ENCODE measurements around the gene GALM.
"Not testable (repeated sequence)": the region's sequence is repeated elsewhere in the genome, so short reads cannot be mapped to it uniquely, and the experiment has no call there.

Gene GALM

DNA sequence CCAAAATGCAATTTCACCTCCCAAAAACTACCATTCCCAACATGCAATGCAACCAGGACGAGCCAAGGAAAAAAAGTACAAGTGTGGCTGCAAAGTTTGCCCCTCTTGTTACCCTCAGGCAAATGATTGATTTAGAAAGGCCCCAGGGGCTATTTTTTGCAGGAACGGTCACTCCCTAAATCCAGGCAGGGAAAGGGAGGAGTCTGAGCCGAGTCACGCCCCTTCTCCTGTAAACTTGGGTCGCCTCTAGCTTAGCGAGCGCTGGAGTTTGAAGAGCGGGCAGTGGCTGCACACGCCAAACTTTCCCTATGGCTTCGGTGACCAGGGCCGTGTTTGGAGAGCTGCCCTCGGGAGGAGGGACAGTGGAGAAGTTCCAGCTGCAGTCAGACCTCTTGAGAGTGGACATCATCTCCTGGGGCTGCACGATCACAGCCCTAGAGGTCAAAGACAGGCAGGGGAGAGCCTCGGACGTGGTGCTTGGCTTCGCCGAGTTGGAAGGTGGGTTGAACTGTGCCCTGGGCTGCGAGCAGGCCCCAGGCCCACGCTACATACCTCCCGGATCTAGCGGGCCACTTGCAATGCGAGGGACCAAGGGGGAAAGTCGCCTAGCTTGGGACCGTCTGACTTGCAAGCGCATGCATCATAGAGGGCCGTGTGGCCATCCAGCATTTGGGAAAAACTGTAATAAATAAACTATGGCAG is at the start of gene GALM:
Gene GALM (plus strand): TSS at position 261 of the 702 bp plus-strand sequence. CDS start 48 bp downstream, at position 309.
- DNase-seq = peak; percentile 44

DNA sequence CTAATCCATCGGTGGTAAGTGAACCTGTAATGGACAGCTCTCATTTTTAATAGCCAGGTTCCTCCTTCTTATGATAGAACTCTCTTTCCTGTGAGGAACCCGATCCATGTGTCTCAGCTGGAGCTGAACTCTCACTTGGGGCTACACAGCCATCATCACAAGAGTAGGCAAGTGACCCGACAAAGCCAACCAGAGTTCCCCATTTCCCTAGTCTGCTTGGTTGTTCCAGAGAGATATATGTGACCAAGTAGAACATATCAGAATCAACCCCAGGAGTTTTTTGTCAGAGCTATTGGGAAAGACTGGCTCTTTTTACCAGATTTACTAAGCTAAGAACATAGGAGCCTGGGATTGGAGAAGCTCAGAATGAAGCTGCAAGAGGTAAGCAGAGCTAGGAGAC is 48.6 kb upstream of the GALM start:
- no peak for DNase-seq

DNA sequence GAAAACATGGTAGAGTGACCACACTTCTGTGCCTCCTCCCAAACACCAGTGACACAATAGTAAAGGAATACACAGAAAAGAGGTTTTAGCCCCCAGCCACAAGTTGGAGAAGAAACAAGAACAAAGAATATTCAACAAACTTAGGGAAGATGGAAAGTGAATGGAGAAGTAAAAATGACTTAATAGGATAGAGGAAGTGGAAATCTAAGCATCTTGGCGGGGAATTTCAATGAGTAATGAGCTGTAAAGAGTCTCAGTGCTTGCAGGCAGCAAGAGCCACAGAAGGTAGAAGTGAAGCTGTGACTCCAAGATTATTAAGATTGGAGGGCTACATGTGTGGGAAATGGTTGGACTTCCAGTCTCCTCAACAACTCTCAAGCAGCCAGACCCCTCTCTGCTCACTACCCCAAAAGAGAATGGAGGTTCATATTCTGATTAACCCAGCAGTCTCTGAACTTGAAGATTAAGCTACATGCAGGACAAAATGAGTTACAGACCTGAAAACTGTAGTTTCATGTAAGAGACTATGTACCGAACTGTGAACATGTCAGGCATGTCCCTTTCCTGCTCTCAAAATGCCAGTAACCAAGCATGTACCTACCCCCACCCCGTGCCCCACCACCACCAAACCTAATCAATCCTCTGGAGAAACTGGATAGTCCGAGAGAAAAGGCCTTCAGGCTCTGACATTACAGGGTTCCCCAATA is 46.3 kb upstream of the GALM start:
- DNase-seq = no peak

DNA sequence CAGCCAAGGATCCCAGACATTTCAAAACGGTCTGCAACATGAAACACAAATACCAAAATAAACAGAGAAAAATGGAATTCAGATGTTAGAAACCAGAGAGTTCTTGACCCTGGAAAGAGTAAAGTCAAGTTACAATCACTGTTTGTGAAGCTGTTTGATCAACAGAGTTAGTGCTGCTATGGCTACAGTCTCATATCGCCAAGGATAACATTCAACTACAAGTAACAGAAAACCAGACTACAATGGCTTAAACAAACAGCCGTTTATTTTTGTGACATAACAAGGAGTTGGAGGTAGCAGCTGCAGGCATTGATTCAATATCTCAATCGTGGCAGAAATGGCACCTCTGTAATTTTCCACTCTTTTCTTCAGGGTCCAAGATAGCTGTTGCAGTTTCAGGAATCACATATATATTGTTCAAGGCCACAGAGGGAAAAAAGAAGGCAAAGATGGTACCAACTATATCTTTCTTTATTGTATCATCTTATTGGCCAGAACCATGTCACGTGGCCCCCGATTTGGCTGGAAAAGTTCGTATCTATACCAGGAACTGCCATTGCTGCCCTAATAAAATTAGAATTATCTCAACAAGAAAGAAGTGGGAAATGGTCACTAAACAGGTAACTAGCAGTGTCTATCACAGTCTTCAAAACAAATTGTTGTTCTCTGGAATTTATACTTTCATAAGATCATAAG is 45.5 kb upstream of the GALM start:
- no peak for DNase-seq

DNA sequence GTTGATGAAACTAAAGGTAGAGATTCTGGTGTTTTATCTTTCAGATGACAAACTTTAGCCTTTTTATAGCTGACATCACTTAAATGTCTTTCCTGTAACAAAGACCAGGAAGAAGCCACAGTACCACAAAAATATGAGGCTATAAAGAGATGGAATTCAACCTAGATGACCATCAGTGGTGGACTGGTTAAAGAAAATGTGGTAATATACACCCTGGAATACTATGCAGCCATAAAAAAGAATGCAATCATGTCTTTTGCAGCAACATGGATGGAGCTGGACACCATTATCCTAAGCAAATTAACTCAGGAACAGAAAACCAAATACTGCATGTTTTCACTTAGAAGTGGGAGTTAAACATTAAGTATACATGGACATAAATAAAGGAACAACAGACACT is 44.9 kb upstream of the GALM start:
- no peak for DNase-seq

DNA sequence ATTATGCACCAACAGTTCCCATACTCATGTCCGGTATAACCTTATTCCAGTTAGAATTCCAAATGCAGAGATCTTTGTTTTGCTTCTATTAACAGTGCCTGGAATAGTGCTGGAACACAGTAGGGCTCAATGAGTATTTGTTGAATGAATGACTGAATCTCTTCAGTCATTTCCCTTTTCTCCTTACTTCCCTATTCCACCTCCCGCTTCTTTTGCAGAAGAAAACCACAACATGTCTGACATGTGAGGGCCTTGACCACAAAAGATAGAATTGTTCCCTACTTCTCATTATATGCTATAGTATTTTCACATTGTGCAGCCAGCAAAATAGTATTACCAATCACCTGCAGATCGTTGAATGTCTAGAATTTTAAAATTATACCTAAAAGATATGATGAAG is 43.7 kb upstream of the GALM start:
- no peak for DNase-seq

DNA sequence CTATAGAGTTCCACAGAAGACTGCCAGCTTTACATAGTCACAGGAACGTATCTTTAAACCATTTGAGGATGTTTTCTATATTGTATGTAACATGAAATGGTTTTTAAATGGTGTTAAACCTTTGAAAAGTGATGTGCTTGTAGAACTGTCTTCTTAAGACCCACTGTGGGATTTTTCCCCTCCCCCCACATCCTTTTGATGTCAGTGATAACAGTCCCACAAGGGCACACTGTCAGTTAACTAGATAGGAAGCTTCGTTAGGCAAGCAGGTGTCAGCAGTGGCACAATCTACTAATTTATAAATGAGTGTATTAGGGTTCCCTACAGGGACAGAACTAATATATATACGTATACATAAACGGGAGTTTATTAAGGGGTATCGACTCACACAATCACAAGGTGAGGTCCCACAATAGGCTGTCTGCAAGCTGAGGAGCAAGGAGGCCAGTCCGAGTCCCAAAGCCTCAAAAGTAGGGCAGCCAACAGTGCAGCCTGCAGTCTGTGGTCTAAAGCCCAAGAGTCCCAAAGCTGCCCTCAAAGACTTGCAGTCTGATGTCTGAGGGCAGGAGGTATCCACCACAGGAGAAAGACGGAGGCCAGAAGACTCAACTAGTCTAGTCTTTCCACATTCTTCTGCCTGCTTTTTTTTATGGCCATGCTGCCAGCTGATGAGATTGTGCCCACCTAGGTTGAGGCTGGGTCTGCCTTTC is 39.4 kb upstream of the GALM start:
- DNase-seq = no peak

DNA sequence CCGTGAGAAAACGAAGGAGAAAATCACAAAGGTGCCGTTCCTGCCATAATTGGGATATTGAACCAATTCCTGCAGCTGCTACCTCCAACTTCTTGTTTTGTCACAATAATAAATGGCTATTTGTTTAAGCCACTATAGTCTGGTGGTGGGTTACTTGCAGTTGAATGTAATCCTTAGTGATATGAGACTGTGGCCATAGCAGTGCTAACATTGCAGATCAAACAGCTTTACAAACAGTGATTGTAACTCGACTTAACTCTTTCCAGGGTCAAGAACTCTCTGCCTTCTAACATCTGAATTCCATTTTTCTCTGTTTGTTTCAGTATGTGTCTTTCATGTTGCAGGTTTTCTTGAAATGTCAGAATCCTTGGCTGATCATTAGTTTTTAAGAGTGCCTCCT is 38.5 kb upstream of the GALM start:
- no peak for DNase-seq

DNA sequence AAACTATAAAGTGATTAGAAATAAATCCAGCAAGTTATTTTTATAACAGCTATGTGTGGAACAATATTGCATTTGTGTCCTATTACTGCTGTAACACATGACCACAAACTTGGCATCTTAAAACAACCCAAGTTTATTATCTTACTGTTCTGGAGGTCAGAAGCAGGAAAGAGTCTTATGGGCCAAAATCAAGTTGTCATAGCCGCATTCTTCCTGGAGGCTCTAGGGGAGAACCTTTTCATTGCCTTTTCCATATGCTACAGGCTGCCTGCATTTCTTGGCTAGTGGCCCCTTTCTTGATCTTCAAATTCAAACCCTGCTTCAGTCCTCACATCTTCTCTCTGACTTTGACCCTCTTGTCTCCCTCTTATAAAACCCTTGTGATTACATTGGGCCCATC is 36.2 kb upstream of the GALM start:
- no peak for DNase-seq

DNA sequence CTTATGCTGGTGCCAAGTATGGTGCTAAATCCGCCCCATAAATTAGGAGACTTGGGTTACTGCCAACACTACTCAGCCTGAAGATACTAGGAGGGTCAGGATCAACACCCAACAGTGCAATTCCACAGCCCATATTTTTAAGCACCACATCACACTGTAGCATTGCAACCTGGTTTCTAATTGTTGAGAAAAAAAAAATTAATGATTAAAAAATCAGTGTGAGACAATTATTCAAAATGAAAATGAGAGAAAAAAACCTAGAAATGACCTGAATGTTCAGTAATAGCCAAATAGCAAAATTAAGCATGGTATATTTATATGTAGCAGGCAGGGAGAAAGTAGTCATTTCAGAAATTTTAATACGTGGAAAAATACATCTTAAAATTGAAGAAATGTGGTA is 33.9 kb upstream of the GALM start:
- DNase-seq = no peak

DNA sequence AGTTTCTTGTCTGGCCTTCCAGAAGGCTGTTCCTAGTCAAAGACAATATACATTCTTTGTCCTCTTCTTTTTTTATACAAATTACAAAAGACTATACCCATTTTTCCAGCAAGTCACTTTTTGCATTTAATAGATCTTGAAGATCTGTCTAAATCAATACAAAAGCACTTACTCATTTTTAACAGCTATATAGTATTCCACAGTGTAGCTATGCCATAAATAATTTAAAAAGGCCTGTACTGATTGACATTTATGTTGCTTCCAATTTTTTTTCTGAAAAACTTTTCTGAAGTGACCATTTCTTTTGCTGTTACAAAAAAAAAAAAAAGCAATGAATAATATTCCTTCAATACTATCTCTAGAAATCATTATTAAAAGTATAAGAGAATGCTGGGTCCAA is 32.9 kb upstream of the GALM start:
- DNase-seq = no peak

DNA sequence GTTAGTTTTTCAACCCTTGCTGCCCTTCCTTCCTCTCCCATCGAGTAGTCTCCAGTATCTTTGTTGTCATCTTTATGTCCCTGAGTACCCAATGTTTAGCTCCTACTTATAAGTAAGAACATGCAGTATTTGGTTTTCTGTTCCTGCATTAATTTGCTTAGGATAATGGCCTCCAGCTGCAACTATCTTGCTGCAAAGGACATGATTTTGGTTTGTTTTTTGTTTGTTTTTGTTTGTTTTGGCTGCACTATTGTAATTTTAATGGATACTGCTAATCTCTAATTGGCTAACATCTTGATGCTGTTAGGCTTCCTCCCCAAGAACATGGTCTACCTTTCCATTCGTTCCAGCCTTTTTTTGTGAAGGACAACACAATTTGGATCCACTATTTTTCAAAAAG is 32.0 kb upstream of the GALM start:
- DNase-seq = no peak

DNA sequence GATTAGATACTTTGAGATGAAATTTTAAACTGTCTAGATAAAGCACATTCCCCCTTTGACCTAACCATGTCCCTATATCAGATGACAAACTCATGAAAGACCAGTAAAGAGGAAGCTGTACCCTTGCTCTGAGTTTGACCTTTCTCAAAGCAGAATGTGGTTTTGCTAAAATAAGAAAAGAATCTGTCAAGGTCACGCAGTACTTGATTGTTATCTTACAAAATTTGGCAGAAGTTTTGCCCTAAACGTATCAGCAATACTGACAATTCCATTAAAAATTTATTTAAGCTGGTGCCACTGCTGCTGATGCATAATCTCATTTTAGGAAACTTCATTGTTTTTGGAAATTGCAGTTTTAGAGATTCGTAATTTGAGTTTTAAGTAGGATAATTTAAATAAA is 31.2 kb upstream of the GALM start:
- DNase-seq = no peak

DNA sequence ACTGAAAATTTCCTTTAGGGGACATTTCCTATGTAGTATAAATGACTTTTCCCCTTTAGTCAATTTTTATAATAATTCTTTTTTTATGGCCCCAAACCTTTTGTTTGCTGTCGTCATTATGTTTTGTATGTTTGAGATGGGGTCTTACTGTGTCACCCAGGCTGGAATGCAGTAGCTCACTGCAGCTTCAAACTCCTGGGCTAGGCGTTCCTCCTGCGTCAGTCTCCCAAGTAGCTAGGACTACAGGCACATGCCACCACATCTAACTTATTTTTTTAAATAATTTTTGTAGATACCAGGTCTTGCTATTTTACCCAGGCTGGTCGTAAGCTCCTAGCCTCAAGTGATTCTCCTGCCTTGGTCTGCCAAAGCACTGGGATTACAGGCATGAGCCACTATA is 30.8 kb upstream of the GALM start:
- DNase-seq = no peak

DNA sequence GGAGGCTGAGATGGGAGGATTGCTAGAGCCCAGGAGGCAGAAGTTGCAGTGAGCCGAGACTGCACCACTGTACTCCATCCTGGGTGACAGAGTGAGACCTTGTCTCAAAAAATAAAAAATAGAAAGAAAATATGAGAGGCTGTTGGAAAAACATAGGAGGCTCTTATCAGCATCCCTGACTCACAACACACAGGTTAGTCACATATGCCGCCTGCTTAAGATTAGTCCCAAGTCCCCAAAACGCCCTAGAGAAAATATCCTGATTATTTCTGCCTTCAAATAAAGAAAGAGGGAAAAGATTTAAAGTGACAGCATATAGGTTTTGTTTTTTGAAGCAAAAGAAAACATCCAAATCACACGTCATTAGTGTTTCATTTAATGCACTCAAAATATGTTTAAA is 29.8 kb upstream of the GALM start:
- DNase-seq = no peak

DNA sequence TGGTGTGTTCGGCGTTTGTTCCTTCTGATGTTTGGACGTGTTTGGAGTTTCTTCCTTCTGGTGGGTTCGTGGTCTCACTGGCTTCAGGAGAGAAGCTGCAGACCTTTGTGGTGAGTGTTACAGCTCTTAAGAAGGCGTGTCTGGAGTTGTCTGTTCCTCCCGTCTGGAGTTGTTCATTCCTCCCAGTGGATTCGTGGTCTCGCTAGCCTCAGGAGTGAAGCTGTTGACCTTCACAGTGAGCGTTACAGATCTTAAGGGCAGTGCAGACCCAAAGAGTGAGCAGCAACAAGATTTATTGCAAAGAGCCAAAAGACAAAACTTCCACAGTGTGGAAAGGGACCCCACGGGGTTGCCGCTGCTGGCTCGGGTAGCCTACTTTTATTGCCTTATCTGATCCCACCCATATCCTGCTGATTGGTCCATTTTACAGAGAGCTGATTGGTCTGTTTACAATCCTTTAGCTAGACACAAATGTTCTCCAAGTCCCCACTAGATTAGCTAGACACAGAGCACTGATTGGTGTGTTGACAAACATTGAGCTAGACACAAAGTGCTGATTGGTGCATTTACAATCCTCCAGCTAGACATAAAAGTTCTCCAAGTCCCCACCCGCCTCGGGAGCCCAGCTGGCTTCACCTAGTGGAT is 23.4 kb upstream of the GALM start:
- DNase-seq = not testable (repeated sequence)

DNA sequence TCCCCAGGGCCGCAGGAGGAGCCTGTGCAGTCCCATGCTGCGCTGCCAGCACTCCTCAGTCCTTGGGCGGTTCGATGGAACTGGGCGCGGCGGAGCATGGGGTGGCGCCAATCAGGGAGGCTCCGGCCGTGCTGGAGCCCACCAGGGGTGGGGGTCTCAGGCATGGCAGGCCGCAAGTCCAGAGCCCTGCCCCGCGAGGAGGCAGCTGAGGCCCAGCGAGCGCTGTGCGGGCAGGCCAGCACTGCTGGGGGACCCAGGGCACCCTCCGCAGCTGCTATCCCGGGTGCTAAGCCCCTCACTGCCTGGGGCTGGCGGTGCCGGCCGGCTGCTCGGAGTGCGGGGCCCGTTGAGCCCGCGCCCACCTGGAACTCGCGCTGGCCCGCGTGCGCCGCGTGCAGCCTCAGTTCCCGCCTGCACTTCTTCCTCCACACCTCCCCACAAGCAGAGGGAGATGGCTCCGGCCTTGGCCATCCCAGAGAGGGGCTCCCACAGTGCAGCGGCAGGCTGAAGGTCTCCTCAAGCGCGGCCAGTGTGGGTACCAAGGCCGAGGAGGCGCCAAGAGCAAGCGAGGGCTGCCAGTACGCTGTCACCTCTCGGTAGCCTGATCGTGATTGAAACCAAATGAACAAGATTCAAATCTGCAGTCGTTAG is 22.8 kb upstream of the GALM start:
- DNase-seq = no peak

DNA sequence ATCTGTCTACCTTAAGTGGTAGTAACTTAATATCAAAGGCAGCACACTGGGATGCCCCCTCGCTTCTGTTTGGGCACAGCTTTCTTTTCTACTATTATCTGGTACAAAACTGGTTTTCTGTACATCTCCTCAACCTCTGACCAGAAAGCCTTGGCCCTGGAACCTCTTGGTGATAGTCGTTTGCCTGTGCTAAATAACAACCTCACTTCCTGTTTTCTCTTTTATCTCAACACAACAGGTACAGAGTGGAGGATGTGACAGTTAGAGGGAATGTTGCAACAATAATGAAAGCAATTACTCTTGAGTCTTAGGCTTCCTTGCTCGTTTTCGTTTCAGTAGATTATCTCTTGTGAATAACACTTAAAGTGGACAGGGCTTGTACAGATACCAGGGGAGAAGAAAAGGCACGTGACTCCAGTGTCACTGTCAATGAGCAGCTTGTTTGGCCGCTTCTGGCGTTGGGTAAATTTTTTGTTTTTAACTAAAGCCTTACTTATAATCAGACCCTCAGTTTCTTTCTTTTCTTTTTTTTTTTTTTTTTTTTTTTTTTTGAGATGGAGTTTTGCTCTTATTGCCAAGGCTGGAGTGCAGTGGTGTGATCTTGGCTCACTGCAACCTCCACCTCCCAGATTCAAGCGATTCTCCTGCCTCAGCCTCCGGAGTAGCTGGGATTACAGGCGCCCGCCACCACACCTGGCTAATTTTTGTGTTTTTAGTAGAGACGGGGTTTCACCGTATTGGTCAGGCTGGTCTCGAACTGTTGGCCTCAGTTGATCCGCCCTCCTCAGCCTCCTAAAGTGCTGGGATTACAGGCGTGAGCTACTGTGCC is 22.0 kb upstream of the GALM start:
- DNase-seq = not testable (repeated sequence)

DNA sequence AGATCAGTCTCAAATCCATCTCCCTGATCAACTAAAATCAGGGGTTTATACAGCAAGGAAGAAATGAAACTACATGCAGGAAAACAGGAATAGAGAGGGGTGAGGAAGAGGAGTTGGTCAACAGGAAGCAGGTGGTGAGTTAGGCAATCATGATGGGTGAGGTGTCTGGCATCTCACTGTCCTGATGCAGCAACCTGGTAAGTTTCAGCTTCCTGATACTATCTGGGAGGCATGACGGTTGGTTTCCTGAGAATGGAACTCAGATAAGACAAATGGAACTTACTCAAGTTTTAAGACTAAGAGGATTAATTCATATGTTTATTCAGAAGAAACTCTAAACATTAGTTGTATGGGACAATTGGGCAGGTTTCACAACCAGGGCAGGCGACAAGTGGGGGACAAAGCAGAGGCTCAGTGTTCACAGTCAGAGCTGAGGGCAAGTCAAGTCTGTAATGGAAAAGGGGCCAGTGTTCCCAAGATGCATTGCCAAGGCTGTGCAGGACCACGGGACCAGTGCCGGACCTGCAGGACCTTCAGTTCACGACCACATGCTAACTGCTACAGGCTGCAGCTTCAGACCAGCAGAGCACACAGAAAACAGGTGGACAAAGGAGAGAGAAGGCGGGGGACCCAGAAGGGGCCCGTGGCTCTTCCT is 17.7 kb upstream of the GALM start:
- no peak for DNase-seq

DNA sequence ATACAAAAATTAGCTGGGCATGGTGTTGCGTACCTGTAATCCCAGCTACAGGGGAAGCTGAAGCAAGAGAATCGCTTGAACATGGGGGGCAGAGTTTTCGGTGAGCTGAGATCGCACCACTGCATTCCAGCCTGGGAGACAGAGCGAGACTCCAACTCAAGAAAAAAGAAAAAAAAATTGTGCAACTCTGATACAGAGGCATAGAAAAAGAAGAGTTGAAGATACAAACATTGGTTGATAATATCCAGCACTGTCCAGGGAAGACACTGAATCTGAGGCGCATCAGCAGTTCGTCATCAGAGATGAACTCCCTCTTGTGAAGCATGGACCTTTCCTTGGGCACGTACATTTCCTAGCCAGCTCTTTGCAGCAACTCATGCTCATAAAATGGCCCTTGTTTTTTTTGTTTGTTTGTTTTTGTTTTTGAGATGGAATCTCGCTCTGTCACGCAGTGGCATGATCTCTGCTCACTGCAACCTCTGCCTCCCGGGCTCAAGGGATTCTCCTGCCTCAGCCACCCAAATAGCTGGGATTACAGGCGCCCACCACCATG is 16.7 kb upstream of the GALM start:
- no peak for DNase-seq

DNA sequence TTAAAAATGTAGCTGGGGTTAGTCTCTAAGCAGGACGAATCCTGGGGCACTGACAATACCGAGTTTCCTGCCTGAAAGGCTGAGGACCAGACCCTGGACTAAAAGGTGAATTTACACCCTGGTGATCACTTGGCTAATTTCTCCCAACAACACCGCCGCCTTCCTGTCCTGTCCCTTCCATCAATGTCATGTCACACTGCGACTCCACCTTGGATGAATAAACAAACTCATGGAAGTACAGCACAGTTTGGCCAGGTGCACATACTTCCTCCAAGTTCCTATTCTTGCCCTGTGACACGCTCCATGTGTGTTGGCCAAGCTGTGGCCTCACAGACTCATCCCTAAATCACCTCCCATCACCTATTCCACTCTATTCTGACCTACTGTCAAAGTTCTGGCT is 15.9 kb upstream of the GALM start:
- no peak for DNase-seq

All from activated CD8-positive, alpha-beta memory T cell treated with anti-CD3 and anti-CD28 coated beads, Interleukin-2, amount 50 U/mL, for 4 hours (primary cell).